T-helper 1 cell treated with Interleukin-12 subunit alpha and Interleukin-12 subunit beta and Interleukin-4 antibody, amounts not matched to agents 30 μg/mL and 1 μg/mL, for 36 hours (primary cell): ENCODE results near the gene RFX8.
"Not testable (repeated sequence)": the region's sequence is repeated elsewhere in the genome, so short reads cannot be mapped to it uniquely, and the experiment has no call there.

Experiments
- H3K27ac Mint-ChIP-seq: one replicate; pipeline ENCODE4 v1.8.0; 2021; ENCODE audit warnings: mild to moderate bottlenecking, mixed read lengths
- H3K27me3 Mint-ChIP-seq: one replicate; pipeline ENCODE4 v1.8.0; 2021; ENCODE audit warnings: low read depth, mixed read lengths
- H3K36me3 Mint-ChIP-seq: one replicate; pipeline ENCODE4 v1.8.0; 2021; ENCODE audit warnings: low read depth, mixed read lengths
- H3K4me1 Mint-ChIP-seq: one replicate; pipeline ENCODE4 v1.8.0; 2021; ENCODE audit warnings: low read depth, mixed read lengths
- H3K4me3 Mint-ChIP-seq: one replicate; pipeline ENCODE4 v1.8.0; 2021; ENCODE audit warnings: mild to moderate bottlenecking, moderate library complexity, mixed read lengths
- H3K9me3 Mint-ChIP-seq: one replicate; pipeline ENCODE4 v1.8.0; 2021; ENCODE audit warnings: mixed read lengths

The RFX8 gene

GRCh38 chr2:101357376-101357775 lies 117.5 kb downstream of the RFX8 start:
- Mint-ChIP-seq H3K4me3 (no peak overlapping the region), H3K27me3 (peaks cover 5% of the 10 kb centered on the region), H3K27ac (no peak overlapping the region), H3K4me1 (peaks cover 22% of the 10 kb centered on the region), H3K36me3 (no peaks in the 10 kb centered on the region), H3K9me3 (no peaks in the 10 kb centered on the region)

GRCh38 chr2:101356521-101356920 lies 118.4 kb downstream of the RFX8 start:
- no peaks in the 10 kb centered on the region for H3K9me3 Mint-ChIP-seq
- no peak overlapping the region for H3K4me3 Mint-ChIP-seq
- H3K4me1 Mint-ChIP-seq, result peaks cover 14% of the 10 kb centered on the region
- H3K36me3 Mint-ChIP-seq, result no peaks in the 10 kb centered on the region
- peaks cover 5% of the 10 kb centered on the region for H3K27me3 Mint-ChIP-seq
- no peak overlapping the region for H3K27ac Mint-ChIP-seq

DNA sequence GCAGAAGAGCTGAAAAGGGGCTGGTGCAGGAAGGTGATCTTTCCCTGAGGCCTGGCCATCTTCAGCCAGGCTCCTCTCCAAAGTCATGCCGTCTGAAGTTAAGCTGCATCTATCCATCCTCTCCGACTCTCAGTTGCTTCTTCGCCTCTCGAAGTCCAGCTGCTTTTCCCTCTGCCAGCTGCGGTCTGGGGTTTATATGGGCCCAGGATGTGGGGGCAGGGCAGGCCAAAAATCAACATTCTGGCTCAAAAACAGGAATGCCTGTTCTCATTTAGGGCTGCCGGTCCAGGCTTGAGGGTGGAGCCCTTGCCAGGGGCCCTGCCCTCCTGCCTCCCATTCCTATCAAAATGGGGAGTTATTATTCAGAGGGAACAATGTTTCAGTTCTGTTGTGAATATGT lies 118.9 kb downstream of the RFX8 start:
- peaks cover 9% of the 10 kb centered on the region for H3K4me1 Mint-ChIP-seq
- no peaks in the 10 kb centered on the region for H3K9me3 Mint-ChIP-seq
- peaks cover 5% of the 10 kb centered on the region for H3K27me3 Mint-ChIP-seq
- no peak overlapping the region for H3K27ac Mint-ChIP-seq
- H3K4me3 Mint-ChIP-seq, result no peak overlapping the region
- no peaks in the 10 kb centered on the region for H3K36me3 Mint-ChIP-seq

GRCh38 chr2:101355401-101356054 lies 119.4 kb downstream of the RFX8 start:
- H3K9me3 Mint-ChIP-seq, result no peaks in the 10 kb centered on the region
- peaks cover 5% of the 10 kb centered on the region for H3K27me3 Mint-ChIP-seq

DNA sequence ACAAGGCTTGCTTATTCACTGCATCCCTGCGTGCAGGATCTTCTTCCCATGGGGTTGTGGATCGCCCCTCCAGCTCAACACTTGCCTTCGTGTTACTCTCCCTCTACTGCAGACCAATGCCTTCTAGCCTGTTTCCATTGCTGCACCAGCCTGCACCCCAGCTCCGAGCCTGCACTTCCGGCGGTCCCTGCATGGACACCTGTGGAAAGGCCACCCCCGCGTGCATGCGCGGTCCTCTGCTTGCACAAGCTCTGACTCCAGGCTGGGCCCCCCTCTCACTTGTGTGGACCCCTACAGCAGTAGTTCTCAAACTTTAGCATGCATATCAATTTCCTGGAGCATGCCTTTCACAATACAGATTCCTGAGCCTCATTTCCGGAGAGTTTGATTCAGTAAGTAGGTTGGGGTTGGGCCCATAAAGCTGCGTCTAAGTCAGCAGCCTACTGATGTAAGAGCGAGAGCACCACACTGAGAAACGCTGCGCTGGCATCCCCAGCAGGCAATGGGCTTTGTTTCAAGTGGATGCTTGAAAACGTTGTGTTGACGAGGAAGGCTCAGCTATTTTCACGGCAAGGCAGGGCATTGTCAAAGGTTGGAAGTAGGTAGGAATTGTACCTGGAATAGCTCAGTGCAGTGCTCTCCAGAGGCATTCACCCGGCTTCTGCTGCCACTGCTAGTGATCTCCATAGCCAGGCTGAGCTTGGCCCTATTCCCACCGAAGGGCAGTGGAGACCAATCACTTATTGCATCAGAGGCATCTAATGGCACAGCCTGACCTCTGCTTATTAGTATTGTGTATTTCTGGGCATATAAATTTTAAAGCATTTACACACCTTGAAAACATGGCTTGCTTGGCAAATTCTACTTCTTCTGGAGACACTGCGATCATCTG lies 120.2 kb downstream of the RFX8 start:
- Mint-ChIP-seq H3K27me3 (peaks cover 5% of the 10 kb centered on the region), H3K4me3 (no peak overlapping the region), H3K9me3 (no peaks in the 10 kb centered on the region), H3K36me3 (no peaks in the 10 kb centered on the region), H3K4me1 (peaks cover 3% of the 10 kb centered on the region), H3K27ac (no peak overlapping the region)

More at GRCh38 chr2:101355401-101356054, 119.4 kb downstream of the RFX8 start:
- Mint-ChIP-seq H3K36me3 (no peaks in the 10 kb centered on the region), H3K27ac (no peak overlapping the region), H3K4me3 (no peak overlapping the region), H3K4me1 (peaks cover 7% of the 10 kb centered on the region)

DNA sequence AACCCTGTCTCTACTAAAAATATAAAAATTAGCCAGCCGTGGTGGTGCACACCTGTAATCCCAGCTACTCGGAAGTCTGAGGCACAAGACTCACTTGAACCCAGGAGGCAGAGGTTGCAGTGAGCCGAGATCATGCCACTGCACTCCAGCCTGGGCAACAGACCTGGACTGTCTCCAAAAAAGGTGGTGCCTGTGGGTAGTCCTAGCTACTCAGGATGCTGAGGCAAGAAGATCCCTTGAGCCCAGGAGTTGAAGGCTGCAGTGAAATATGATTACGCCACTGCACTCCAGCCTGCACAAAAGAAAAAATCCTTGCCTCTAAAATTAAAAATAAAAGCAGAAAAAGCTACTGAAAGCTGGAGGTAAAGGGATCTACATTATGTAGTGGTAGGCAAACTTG lies 122.3 kb downstream of the RFX8 start:
- H3K27ac Mint-ChIP-seq, H3K4me1 Mint-ChIP-seq, H3K27me3 Mint-ChIP-seq, H3K36me3 Mint-ChIP-seq, H3K9me3 Mint-ChIP-seq, H3K4me3 Mint-ChIP-seq: not testable (repeated sequence)

DNA sequence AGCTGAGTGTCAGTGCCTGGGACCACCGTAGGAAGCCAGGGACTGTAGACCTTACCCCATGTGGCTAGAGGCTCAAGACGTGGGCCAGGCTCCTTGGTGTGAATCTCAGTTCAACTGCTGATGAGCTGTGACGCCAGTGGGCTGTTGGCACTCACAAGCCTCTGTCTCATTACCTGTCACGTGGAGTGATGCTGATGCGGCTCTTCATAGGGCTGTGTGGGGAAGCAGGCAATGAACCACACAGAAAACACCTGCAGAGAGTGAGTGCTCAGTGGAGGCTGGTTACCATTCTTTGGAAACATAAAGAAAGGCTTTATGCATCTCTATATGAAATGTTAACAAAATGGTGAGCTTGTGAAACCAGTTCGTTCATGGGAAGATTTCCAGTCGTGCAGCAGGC lies 123.7 kb downstream of the RFX8 start:
- peaks cover 18% of the 10 kb centered on the region for H3K27me3 Mint-ChIP-seq
- peaks cover 3% of the 10 kb centered on the region for H3K4me1 Mint-ChIP-seq
- no peak overlapping the region for H3K27ac Mint-ChIP-seq
- H3K4me3 Mint-ChIP-seq, result no peak overlapping the region
- H3K36me3 Mint-ChIP-seq, result no peaks in the 10 kb centered on the region
- no peaks in the 10 kb centered on the region for H3K9me3 Mint-ChIP-seq

DNA sequence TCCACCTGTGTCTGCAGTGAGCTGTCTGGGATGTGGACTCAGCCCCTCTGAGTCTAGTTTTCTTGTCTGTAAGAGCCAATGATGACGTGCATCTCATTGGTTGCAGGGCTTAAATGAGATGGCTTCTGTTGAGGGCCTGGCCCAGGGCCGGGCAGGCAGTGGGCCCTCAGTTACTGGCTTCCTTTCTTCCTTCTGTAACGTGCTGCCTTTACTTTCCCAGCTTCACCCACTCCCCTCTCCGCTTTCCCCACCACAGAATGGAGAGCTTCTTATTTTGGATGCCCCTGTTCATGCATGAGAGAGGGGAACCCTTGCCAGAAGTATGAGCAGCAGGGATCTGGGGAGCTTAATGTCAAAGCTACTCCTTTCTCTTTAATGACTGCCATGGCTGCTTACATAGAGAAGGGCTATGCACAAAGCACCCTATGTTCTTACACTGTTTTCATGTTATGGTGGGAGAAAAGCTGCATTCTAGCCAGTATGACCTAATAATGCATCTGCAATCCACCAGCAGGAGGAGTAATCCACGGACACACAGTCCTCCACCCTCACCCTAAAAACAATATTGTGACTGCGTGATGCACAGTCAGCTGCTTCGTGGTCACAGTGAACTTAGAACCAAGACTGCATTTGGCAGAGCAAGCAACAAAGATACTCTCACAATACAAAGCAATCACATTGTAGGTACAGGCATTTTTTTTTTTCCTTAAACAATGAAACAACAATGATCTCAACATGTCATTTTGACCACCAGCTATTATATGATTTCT lies 124.8 kb downstream of the RFX8 start:
- no peak overlapping the region for H3K4me3 Mint-ChIP-seq
- H3K36me3 Mint-ChIP-seq, result no peaks in the 10 kb centered on the region
- no peaks in the 10 kb centered on the region for H3K9me3 Mint-ChIP-seq
- H3K27me3 Mint-ChIP-seq, result peaks cover 18% of the 10 kb centered on the region
- H3K27ac Mint-ChIP-seq, result no peak overlapping the region
- H3K4me1 Mint-ChIP-seq, result peaks cover 3% of the 10 kb centered on the region

DNA sequence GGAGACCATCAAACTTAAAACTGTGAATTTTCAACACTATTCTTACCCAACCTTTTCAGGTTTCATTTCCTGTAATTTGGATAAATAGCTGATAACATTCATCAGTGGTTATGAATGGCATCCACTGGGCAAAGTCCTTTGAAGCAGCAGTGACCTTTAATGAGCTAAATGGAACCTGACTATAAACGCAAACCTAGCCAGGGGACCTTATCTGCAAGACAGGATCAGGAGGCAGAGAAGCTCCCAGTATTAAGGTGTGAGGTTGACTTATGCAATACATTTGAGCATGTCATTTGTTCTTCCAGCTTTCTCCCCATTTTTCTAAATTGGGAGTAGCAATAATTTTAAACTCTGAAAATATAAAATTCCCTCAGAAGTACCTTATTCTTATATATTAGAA lies 126.0 kb downstream of the RFX8 start:
- Mint-ChIP-seq H3K27me3 (peaks cover 18% of the 10 kb centered on the region), H3K36me3 (no peaks in the 10 kb centered on the region), H3K4me1 (peaks cover 3% of the 10 kb centered on the region)

More for the DNA sequence above, 126.0 kb downstream of the RFX8 start:
- no peaks in the 10 kb centered on the region for H3K9me3 Mint-ChIP-seq
- H3K27ac Mint-ChIP-seq, result no peak overlapping the region
- H3K4me3 Mint-ChIP-seq, result no peak overlapping the region
